HG03469 (cell line): Measurements from ENCODE around the gene SP4.

Source experiments
- ATAC-seq: cut with Tn5 transposase; IDR thresholded peaks from one replicate; pipeline ENCODE4 v1.9.1; 2021; ENCODE audit warnings: mild to moderate bottlenecking, moderate library complexity, moderate number of reproducible peaks; ENCODE audit not compliant: unreplicated experiment

Gene SP4

GRCh38 chr7:21427871-21428658, at the start of gene SP4:
SP4 (plus strand) TSS chr7:21428083; CDS start chr7:21428252, 169 bp downstream.
- ATAC-seq, result peak; percentile 63

- no peak for ATAC-seq
These were observed 44.4 kb upstream of the SP4 start for GRCh38 chr7:21383227-21384220.

GRCh38 chr7:21393937-21394336, 33.9 kb upstream of the SP4 start:
- ATAC-seq, result no peak

GRCh38 chr7:21401944-21402343, 25.9 kb upstream of the SP4 start:
- no peak for ATAC-seq

- no peak for ATAC-seq
These were observed 19.9 kb upstream of the SP4 start for GRCh38 chr7:21407796-21408480.

- ATAC-seq, result no peak
These were observed 19.4 kb upstream of the SP4 start for GRCh38 chr7:21408481-21408820.

GRCh38 chr7:21412410-21412851, 15.5 kb upstream of the SP4 start:
- ATAC-seq, result peak; percentile 62

GRCh38 chr7:21412957-21413356, 14.9 kb upstream of the SP4 start:
- ATAC-seq, result no peak

GRCh38 chr7:21413502-21413901, 14.4 kb upstream of the SP4 start:
- no peak for ATAC-seq

GRCh38 chr7:21414795-21415393, 13.0 kb upstream of the SP4 start:
- ATAC-seq, result no peak

- no peak for ATAC-seq
These were observed 10.2 kb upstream of the SP4 start for GRCh38 chr7:21417647-21418046.

- ATAC-seq, result no peak
These were observed 5.1 kb upstream of the SP4 start for GRCh38 chr7:21422751-21423150.

- no peak for ATAC-seq
These were observed 2.6 kb upstream of the SP4 start for GRCh38 chr7:21425290-21425689.

- ATAC-seq, result no peak
These were observed 1.3 kb upstream of the SP4 start for GRCh38 chr7:21426286-21427181.

GRCh38 chr7:21427182-21427870, 557 bp upstream of the SP4 start:
- ATAC-seq, result peak; percentile 70

- ATAC-seq, result no peak
These were observed 717 bp downstream of the SP4 start for GRCh38 chr7:21428659-21428941.

GRCh38 chr7:21429021-21429420, 1.1 kb downstream of the SP4 start:
- no peak for ATAC-seq

- ATAC-seq, result no peak
These were observed 2.1 kb downstream of the SP4 start for GRCh38 chr7:21429786-21430574.

- no peak for ATAC-seq
These were observed 2.7 kb downstream of the SP4 start for GRCh38 chr7:21430575-21430954.
